ENCODE measurements around the gene F10.

F10 gene

GRCh38 chr13:113171250-113172125 is 48.9 kb downstream of the F10 start:
- DNase-seq (ENCODE audit: low read depth): no peak
- TF ChIP-seq MAX (IDR thresholded peaks at IDR 0.05; ENCODE audit: low read depth, low read length): no peak
- TF ChIP-seq CTCF (IDR thresholded peaks at IDR 0.05; ENCODE audit: low read depth, low read length): no peak
- TF ChIP-seq MYC (IDR thresholded peaks at IDR 0.05; ENCODE audit: low read depth, low read length): no peak
- TF ChIP-seq POLR2A (IDR thresholded peaks at IDR 0.05; ENCODE audit: extremely low read depth, insufficient read length): no peak
- no peak overlapping the region for H3K4me3 ChIP-seq (ENCODE audit: low read depth, low read length)

DNA sequence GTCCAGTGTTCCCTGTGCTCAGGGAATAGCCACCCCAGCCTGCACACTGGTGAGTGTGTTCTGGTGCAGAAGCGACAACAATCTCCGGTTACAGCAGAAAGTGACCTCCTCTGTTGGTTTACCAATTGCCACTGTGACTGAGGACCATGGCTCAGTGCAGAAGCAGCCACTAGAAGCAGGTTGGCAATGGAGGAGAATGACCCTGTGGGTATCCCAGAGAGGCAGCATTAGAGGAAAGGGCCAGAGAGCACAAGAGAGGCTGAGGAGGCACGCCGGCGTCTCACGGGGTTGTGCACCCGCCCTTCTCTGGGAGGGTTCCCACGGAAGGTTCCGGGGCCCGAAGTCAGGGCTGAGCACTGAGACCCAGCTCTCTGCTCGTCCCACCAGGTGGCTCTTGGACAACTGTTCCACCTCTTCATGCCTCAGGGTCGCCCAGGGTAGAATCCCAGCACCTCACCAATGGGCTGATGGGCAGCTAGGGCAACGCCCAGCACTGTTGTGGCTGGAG is 49.9 kb downstream of the F10 start:
- TF ChIP-seq MYC (IDR thresholded peaks at IDR 0.05; ENCODE audit: low read depth, low read length): no peak
- no peak for TF ChIP-seq POLR2A (IDR thresholded peaks at IDR 0.05; ENCODE audit: extremely low read depth, insufficient read length)
- TF ChIP-seq CTCF (IDR thresholded peaks at IDR 0.05; ENCODE audit: low read depth, low read length): no peak
- TF ChIP-seq MAX (IDR thresholded peaks at IDR 0.05; ENCODE audit: low read depth, low read length): no peak
- H3K4me3 ChIP-seq (ENCODE audit: low read depth, low read length): no peak overlapping the region
- DNase-seq (ENCODE audit: low read depth): no peak

DNA sequence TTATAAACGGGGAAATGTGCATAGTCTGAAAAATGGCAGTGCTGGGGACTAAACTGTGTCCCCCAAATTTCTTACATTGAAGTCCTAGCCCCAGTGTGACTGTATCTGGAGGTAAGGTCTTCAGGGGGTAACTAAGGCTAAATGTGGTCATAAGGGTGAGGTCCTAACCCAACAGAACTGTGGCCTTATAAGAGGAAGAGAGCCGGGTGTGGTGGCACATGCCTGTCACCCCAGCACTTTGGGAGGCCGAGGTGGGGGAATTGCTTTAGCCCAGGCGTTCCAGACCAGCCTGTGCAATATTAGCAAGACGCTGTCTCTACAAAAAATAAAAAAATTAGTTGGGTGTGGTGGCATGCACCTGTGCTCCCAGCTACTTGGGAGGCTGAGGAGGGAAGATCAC is 53.7 kb downstream of the F10 start:
- no peak overlapping the region for H3K4me3 ChIP-seq (ENCODE audit: low read depth, low read length)
- TF ChIP-seq POLR2A (IDR thresholded peaks at IDR 0.05; ENCODE audit: extremely low read depth, insufficient read length) (no peak), MAX (IDR thresholded peaks at IDR 0.05; ENCODE audit: low read depth, low read length) (no peak), CTCF (IDR thresholded peaks at IDR 0.05; ENCODE audit: low read depth, low read length) (no peak), MYC (IDR thresholded peaks at IDR 0.05; ENCODE audit: low read depth, low read length) (no peak)
- DNase-seq (ENCODE audit: low read depth): no peak

- TF ChIP-seq MAX (IDR thresholded peaks at IDR 0.05; ENCODE audit: low read depth, low read length) (no peak), POLR2A (IDR thresholded peaks at IDR 0.05; ENCODE audit: extremely low read depth, insufficient read length) (no peak), MYC (IDR thresholded peaks at IDR 0.05; ENCODE audit: low read depth, low read length) (no peak), CTCF (IDR thresholded peaks at IDR 0.05; ENCODE audit: low read depth, low read length) (no peak)
- no peak overlapping the region for H3K4me3 ChIP-seq (ENCODE audit: low read depth, low read length)
- DNase-seq (ENCODE audit: low read depth): no peak
Measured at GRCh38 chr13:113176822-113177221, 54.2 kb downstream of the F10 start.

DNA sequence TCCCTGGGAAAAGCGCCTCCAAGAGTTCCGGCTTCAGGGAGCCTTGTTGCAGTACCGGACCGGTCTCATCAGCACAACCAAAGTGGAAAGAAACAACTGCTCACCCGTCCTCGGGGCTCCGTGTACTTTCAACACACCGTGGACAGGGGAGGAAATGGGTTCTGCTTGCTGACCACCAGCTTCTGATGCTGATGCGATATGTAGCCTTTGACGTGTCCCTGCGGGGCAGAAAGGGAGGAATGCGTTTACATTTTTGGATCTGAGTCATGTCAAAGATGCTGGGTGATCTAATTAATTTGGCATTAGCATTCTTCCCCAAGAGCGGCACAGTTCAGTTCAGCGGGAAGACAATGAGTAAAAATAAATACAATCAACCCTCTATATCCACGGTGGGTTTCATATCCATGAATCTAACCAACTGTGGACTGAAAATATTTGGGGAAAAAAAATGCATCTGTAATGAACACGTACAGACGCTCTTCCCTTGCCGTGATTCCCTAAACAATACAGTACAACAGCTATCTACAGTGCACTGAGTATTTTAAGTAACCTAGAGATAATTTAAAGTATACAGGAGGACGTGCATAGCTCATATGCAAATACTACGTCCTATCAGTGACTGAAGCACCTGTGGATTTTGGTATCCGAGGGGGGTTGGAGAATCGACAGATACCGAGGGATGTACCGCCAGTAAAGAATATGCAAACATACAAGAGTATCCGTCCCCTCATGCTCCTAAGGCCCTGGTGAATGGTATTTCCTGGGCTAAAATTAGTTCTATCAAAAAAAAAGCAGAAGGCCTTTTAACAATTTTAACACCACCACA is 55.7 kb downstream of the F10 start:
- TF ChIP-seq MYC (IDR thresholded peaks at IDR 0.05; ENCODE audit: low read depth, low read length) (no peak), MAX (IDR thresholded peaks at IDR 0.05; ENCODE audit: low read depth, low read length) (no peak), POLR2A (IDR thresholded peaks at IDR 0.05; ENCODE audit: extremely low read depth, insufficient read length) (no peak), CTCF (IDR thresholded peaks at IDR 0.05; ENCODE audit: low read depth, low read length) (no peak)
- H3K4me3 ChIP-seq (ENCODE audit: low read depth, low read length): no peak overlapping the region
- no peak for DNase-seq (ENCODE audit: low read depth)

All from NB4 (cell line).